Hepatocyte (in vitro differentiated cells): ENCODE data around the gene STK33. TPM values are rescaled to one million over a fixed set of nuclear protein-coding genes. Genes with fewer than 3 reads are reported as not detected.
A peak's percentile ranks its signal among the peaks of the same experiment; 100 is the strongest.

Experiments
- DNase-seq: peaks from one replicate; pipeline ENCODE4 v3.0.0-alpha.2; 2016; ENCODE audit warnings: low spot score
- H2AFZ ChIP-seq: fragments of 200-600 bp; sonication (generic); 2 replicates; pipeline ENCODE4 v1.6.0; 2016; ENCODE audit warnings: antibody characterized with exemption, mild to moderate bottlenecking
- H3K27ac ChIP-seq: fragments of 200-600 bp; sonication (generic); 2 replicates; pipeline ENCODE4 v1.5.1; 2016; ENCODE audit warnings: mild to moderate bottlenecking
- H3K27me3 ChIP-seq: fragments of 200-600 bp; sonication (generic); 2 replicates; pipeline ENCODE4 v1.6.1; 2016
- H3K36me3 ChIP-seq: fragments of 200-600 bp; sonication (generic); replicated peaks from 2 replicates; pipeline ENCODE4 v1.5.1; 2016; ENCODE audit warnings: low read depth; ENCODE audit not compliant: insufficient read depth
- H3K4me1 ChIP-seq: fragments of 200-600 bp; sonication (generic); 2 replicates; pipeline ENCODE4 v1.5.1; 2016; ENCODE audit warnings: mild to moderate bottlenecking, moderate library complexity; ENCODE audit not compliant: insufficient read depth
- H3K4me2 ChIP-seq: fragments of 200-600 bp; sonication (generic); 2 replicates; pipeline ENCODE4 v1.6.0; 2016
- H3K4me3 ChIP-seq: fragments of 200-600 bp; sonication (generic); 2 replicates; pipeline ENCODE4 v1.5.1; 2016; ENCODE audit warnings: mild to moderate bottlenecking
- H3K79me2 ChIP-seq: fragments of 200-600 bp; sonication (generic); 2 replicates; pipeline ENCODE4 v1.6.0; 2017; ENCODE audit warnings: mild to moderate bottlenecking
- H3K9me2 ChIP-seq: fragments of 200-600 bp; sonication (generic); replicated peaks from 2 replicates; pipeline ENCODE4 v1.6.0; 2017; ENCODE audit warnings: mild to moderate bottlenecking; ENCODE audit not compliant: insufficient read depth
- H3K9me3 ChIP-seq: fragments of 200-600 bp; sonication (generic); 2 replicates; pipeline ENCODE4 v1.5.1; 2016; ENCODE audit warnings: low read depth, mild to moderate bottlenecking
- H4K20me1 ChIP-seq: fragments of 200-600 bp; sonication (generic); 2 replicates; pipeline ENCODE4 v1.6.0; 2016; ENCODE audit warnings: mild to moderate bottlenecking; ENCODE audit not compliant: insufficient read depth, poor library complexity, severe bottlenecking
- CTCF ChIP-seq: fragments of 200-600 bp; sonication (generic); IDR thresholded peaks from 2 replicates; pipeline ENCODE4 v1.5.1; 2016; ENCODE audit warnings: antibody characterized with exemption, mild to moderate bottlenecking; ENCODE audit not compliant: poor library complexity
- EZH2 ChIP-seq: fragments of 200-600 bp; sonication (generic); IDR thresholded peaks from 2 replicates; pipeline ENCODE4 v1.6.1; 2016; ENCODE audit warnings: antibody characterized with exemption, mild to moderate bottlenecking, borderline replicate concordance
- EZH2phosphoT487 ChIP-seq: fragments of 200-600 bp; sonication (generic); IDR thresholded peaks from one replicate; pipeline ENCODE4 v1.6.1; 2018; ENCODE audit warnings: antibody characterized with exemption, mild to moderate bottlenecking, low read depth, moderate library complexity; ENCODE audit not compliant: unreplicated experiment, severe bottlenecking
- WGBS: methylation state at CpG from one replicate; pipeline ENCODE4 v1.1.6; 2016; ENCODE audit warnings: low lambda C conversion rate; ENCODE audit errors: missing lambda C conversion rate; 5-methylcytosine and 5-hydroxymethylcytosine counted together
- polyA plus RNA-seq: library from polyadenylated mRNA; unstranded; fragments of >200 nt; fragmentation: Nextera tagmentation; extraction: Ambion mirVana; gene quantifications from 2 replicates; pipeline ENCODE4 v1.2.1, GENCODE V29; 2016
- total RNA-seq: library from RNA; depleted of rRNA; stranded (reverse); fragments of >200 nt; gene quantifications from 2 replicates; pipeline ENCODE4 v1.2.3, GENCODE V29; 2014

Gene STK33
- total and polyA plus RNA-seq, 2 experiments from 2014 or later, result 3.0 to 12.8 TPM

DNA sequence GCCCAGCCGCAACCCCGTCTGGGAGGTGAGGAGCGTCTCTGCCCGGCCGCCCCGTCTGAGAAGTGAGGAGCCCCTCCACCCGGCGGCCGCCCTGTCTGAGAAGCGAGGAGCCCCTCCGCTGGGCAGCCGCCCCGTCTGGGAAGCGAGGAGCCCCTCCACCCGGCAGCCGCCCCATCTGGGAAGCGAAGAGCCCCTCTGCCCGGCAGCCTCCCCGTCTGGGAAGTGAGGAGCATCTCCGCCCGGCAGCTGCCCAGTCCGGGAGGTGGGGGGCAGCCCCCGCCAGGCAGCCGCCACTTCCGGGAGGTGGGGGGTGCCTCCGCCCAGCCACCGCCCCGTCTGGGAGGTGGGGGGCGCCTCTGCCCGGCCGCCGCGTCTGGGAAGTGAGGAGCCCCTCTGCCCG lies 70.6 kb downstream of the STK33 start:
- no peaks in the 10 kb centered on the region for H3K27me3 ChIP-seq
- H3K79me2 ChIP-seq, result no peaks in the 10 kb centered on the region
- H3K4me1 ChIP-seq, result no peaks in the 10 kb centered on the region
- no peak for TF ChIP-seq CTCF
- no peak for TF ChIP-seq EZH2phosphoT487
- TF ChIP-seq EZH2, result no peak
- 100% methylated on average over 4 of the region's 34 CpGs for WGBS
- H3K9me2 ChIP-seq, result no peaks in the 10 kb centered on the region
- no peak overlapping the region for H3K27ac ChIP-seq
- H3K4me3 ChIP-seq, result no peak overlapping the region
- H3K36me3 ChIP-seq, result no peaks in the 10 kb centered on the region
- H3K4me2 ChIP-seq, result no peak overlapping the region
- no peak for DNase-seq
- H2AFZ ChIP-seq, result no peak overlapping the region
- no peaks in the 10 kb centered on the region for H4K20me1 ChIP-seq
- H3K9me3 ChIP-seq, result no peaks in the 10 kb centered on the region

- Histone ChIP-seq H3K4me1 (no peaks in the 10 kb centered on the region), H2AFZ (no peak overlapping the region), H3K27ac (no peak overlapping the region), H3K9me3 (no peaks in the 10 kb centered on the region), H3K79me2 (no peaks in the 10 kb centered on the region), H3K4me3 (no peak overlapping the region), H3K27me3 (no peaks in the 10 kb centered on the region), H3K4me2 (no peak overlapping the region), H4K20me1 (no peaks in the 10 kb centered on the region), H3K9me2 (no peaks in the 10 kb centered on the region), H3K36me3 (no peaks in the 10 kb centered on the region)
- no peak for DNase-seq
- TF ChIP-seq CTCF, result no peak
- no peak for TF ChIP-seq EZH2phosphoT487
- WGBS, result 98% methylated on average over 2 of the region's 2 CpGs
Observed at GRCh38 chr11:8512547-8512946, 81.5 kb downstream of the STK33 start.

DNA sequence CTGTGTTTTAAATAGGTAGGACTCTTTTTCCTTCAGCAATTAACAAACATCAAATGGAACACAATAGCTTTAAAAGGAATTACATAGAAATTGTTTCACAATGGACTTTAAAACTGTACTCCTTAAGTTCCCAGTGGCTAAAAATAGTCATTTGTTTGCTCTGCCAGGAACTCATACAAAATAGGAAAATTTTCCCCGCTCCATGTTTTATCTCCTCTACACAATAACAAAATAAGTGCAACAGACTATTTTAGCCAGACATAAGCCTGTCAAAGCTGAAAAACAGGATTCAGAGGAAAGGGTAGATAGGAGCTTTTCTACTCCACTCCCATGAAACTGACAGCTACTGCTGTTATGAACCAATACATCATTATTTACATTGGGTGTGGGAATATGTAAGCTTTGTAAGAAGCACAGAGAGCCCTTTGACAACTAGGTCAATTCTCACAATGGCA lies 90.1 kb downstream of the STK33 start:
- H2AFZ ChIP-seq, result no peak overlapping the region
- H3K4me3 ChIP-seq, result no peak overlapping the region
- no peaks in the 10 kb centered on the region for H3K36me3 ChIP-seq
- H3K9me2 ChIP-seq, result no peaks in the 10 kb centered on the region
- peak overlapping the region; percentile 32 for H3K4me2 ChIP-seq
- no peak for TF ChIP-seq EZH2
- TF ChIP-seq EZH2phosphoT487, result no peak
- TF ChIP-seq CTCF, result no peak
- 63% methylated on average over 1 of the region's 1 CpG for WGBS
- H3K4me1 ChIP-seq, result peaks cover 3% of the 10 kb centered on the region
- H3K27me3 ChIP-seq, result no peaks in the 10 kb centered on the region
- peak overlapping the region; percentile 50 for H3K27ac ChIP-seq
- no peaks in the 10 kb centered on the region for H3K79me2 ChIP-seq
- peak; percentile 37 for DNase-seq
- H3K9me3 ChIP-seq, result no peaks in the 10 kb centered on the region
- no peaks in the 10 kb centered on the region for H4K20me1 ChIP-seq

GRCh38 chr11:8501836-8502235 lies 92.2 kb downstream of the STK33 start:
- Histone ChIP-seq H3K27ac (no peak overlapping the region), H3K4me3 (no peak overlapping the region), H3K4me2 (no peak overlapping the region), H2AFZ (no peak overlapping the region), H3K27me3 (no peaks in the 10 kb centered on the region), H3K36me3 (no peaks in the 10 kb centered on the region), H4K20me1 (no peaks in the 10 kb centered on the region), H3K4me1 (peaks cover 3% of the 10 kb centered on the region), H3K9me3 (no peaks in the 10 kb centered on the region), H3K9me2 (no peaks in the 10 kb centered on the region), H3K79me2 (no peaks in the 10 kb centered on the region)
- no peak for DNase-seq
- WGBS, result 87% methylated on average over 2 of the region's 2 CpGs
- no peak for TF ChIP-seq EZH2phosphoT487
- TF ChIP-seq CTCF, result no peak
- TF ChIP-seq EZH2, result no peak
